Measurements from ENCODE around the gene FEZF1.

- TF ChIP-seq TAF1 (IDR thresholded peaks at IDR 0.05; ENCODE audit: borderline replicate concordance, low read depth, low read length) = no peak
- no peak for TF ChIP-seq POLR2AphosphoS5 (IDR thresholded peaks at IDR 0.05; ENCODE audit: low read depth, low read length)
Observed at GRCh38 chr7:122329145-122329802, 24.7 kb upstream of the FEZF1 start.

Data from GM12892 (cell line).